SU-DHL-6 (cell line): ENCODE results near the gene ANKRD33B.

Experiments
- CTCF ChIP-seq: fragments of 200-600 bp; sonication (generic); IDR thresholded peaks from one replicate; pipeline ENCODE4 v1.5.1; 2017; ENCODE audit warnings: antibody characterized with exemption, mild to moderate bottlenecking, low read length, moderate library complexity; ENCODE audit not compliant: insufficient read depth, poor library complexity, severe bottlenecking
- EZH2phosphoT487 ChIP-seq: fragments of 200-600 bp; sonication (generic), shearing (Covaris generic); conservative IDR thresholded peaks from 2 replicates; pipeline ENCODE4 v1.6.1; 2018; ENCODE audit warnings: mild to moderate bottlenecking, antibody characterized with exemption, low read length, moderate library complexity, mixed read lengths

- TF ChIP-seq CTCF (no peak), EZH2phosphoT487 (no peak)
Measured at GRCh38 chr5:10601246-10602030, 37.6 kb downstream of the ANKRD33B start.
